HL-60/S4 (cell line): Measurements from ENCODE around the gene NSUN4.
"Not testable (repeated sequence)": the region's sequence is repeated elsewhere in the genome, so short reads cannot be mapped to it uniquely, and the experiment has no call there.

Experiments used
- in situ Hi-C: fragments of 300-500 bp; cut with MboI; formaldehyde crosslinking; loops from 2 replicates; pipeline ENCODE4 v1.14.3; 2022; ENCODE audit warnings: low sequenced_read_pairs

Gene NSUN4

GRCh38 chr1:46340404-46341221 lies at the start of gene NSUN4:
TSS of gene NSUN4 (plus strand) at chr1:46340807. CDS start at chr1:46340827, 20 bp downstream.
- in situ Hi-C loops: no loop called here

- in situ Hi-C loops: no loop called here
Measured at GRCh38 chr1:46295306-46295705, 45.3 kb upstream of the NSUN4 start.

GRCh38 chr1:46298387-46298786 lies 42.2 kb upstream of the NSUN4 start:
- in situ Hi-C loops: no loop called here

GRCh38 chr1:46300673-46301405 lies 39.8 kb upstream of the NSUN4 start:
- in situ Hi-C loops: no loop called here

- in situ Hi-C loops: no loop called here
Measured at GRCh38 chr1:46301406-46301807, 39.2 kb upstream of the NSUN4 start.

- in situ Hi-C loops: no loop called here
Measured at GRCh38 chr1:46301808-46302640, 38.6 kb upstream of the NSUN4 start.

- in situ Hi-C loops: no loop called here
Measured at GRCh38 chr1:46302641-46303037, 38.0 kb upstream of the NSUN4 start.

- in situ Hi-C loops: no loop called here
Measured at GRCh38 chr1:46303038-46303871, 37.4 kb upstream of the NSUN4 start, which contains the start of the genes LRRC41 and UQCRH. TSS of gene LRRC41 (minus strand) at chr1:46303616. CDS start at chr1:46303322, 294 bp downstream. TSS of gene UQCRH (plus strand) at chr1:46303698. CDS start at chr1:46303767, 69 bp downstream.

GRCh38 chr1:46303872-46304326 lies 36.7 kb upstream of the NSUN4 start:
- in situ Hi-C loops: no loop called here

GRCh38 chr1:46306159-46306530 lies 34.5 kb upstream of the NSUN4 start:
- in situ Hi-C loops: no loop called here

- in situ Hi-C loops: no loop called here
Measured at GRCh38 chr1:46309401-46310159, 31.0 kb upstream of the NSUN4 start.

GRCh38 chr1:46310321-46310720 lies 30.3 kb upstream of the NSUN4 start:
- in situ Hi-C loops: no loop called here

- in situ Hi-C loops: no loop called here
Measured at GRCh38 chr1:46315669-46316403, 24.8 kb upstream of the NSUN4 start.

- in situ Hi-C loops: no loop called here
Measured at GRCh38 chr1:46317323-46317722, 23.3 kb upstream of the NSUN4 start.

- in situ Hi-C loops: not testable (repeated sequence)
Measured at GRCh38 chr1:46319301-46319700, 21.3 kb upstream of the NSUN4 start.

- in situ Hi-C loops: not testable (repeated sequence)
Measured at GRCh38 chr1:46319960-46320914, 20.4 kb upstream of the NSUN4 start.

GRCh38 chr1:46322191-46322590 lies 18.4 kb upstream of the NSUN4 start:
- in situ Hi-C loops: not testable (repeated sequence)
